SK-N-SH treated with all-trans-retinoic acid at 6 μM for 48 hours (cell line): ENCODE results near the gene RBM23.

Source experiments
- ZFP30 ChIP-seq: fragments of 450-650 bp; formaldehyde crosslinking; IDR thresholded peaks from 2 replicates; pipeline ENCODE4 v1.5.0; 2022; ENCODE audit warnings: mild to moderate bottlenecking, moderate library complexity
- TF ChIP-seq, protein P1 (sequence below): fragments of 250-450 bp; sonication (Bioruptor Pico); IDR thresholded peaks from 2 replicates; pipeline ENCODE4 v1.5.1; 2021; ENCODE audit warnings: mild to moderate bottlenecking, moderate library complexity
- TF ChIP-seq, protein P2 (sequence below): fragments of 250-450 bp; sonication (Bioruptor Pico); IDR thresholded peaks from 2 replicates; pipeline ENCODE4 v1.5.1; 2020; ENCODE audit warnings: low read depth, mild to moderate bottlenecking, moderate library complexity

DNA sequence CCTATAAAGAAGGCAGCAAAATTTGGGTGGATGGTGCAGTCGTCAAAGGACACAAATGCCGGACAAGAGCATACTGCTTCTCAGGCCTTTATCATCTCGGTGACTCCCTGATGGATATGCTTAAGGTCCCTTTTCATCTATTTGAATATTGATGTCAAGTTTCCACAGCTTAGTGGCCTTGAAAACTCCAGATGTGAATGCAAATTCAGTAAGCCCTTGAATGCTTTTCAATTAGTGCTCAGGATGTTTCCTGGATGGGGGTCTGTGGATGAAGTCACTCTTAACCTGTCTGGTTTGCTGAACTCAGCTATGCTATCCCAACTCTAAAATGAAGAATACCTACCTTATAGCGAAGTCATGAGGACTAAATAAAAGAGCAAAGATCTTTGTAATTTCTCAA is 25.2 kb downstream of the RBM23 start:
- TF ChIP-seq, protein P1, sequence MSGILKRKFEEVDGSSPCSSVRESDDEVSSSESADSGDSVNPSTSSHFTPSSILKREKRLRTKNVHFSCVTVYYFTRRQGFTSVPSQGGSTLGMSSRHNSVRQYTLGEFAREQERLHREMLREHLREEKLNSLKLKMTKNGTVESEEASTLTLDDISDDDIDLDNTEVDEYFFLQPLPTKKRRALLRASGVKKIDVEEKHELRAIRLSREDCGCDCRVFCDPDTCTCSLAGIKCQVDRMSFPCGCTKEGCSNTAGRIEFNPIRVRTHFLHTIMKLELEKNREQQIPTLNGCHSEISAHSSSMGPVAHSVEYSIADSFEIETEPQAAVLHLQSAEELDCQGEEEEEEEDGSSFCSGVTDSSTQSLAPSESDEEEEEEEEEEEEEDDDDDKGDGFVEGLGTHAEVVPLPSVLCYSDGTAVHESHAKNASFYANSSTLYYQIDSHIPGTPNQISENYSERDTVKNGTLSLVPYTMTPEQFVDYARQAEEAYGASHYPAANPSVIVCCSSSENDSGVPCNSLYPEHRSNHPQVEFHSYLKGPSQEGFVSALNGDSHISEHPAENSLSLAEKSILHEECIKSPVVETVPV = no peak
- TF ChIP-seq, protein P2, sequence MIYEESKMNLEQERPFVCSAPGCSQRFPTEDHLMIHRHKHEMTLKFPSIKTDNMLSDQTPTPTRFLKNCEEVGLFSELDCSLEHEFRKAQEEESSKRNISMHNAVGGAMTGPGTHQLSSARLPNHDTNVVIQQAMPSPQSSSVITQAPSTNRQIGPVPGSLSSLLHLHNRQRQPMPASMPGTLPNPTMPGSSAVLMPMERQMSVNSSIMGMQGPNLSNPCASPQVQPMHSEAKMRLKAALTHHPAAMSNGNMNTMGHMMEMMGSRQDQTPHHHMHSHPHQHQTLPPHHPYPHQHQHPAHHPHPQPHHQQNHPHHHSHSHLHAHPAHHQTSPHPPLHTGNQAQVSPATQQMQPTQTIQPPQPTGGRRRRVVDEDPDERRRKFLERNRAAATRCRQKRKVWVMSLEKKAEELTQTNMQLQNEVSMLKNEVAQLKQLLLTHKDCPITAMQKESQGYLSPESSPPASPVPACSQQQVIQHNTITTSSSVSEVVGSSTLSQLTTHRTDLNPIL = no peak
- TF ChIP-seq ZFP30 (CRISPR knock-in tag) = no peak
